Upper lobe of left lung (tissue), 6 donors: Measurements from ENCODE around the gene FUT8. TPM values are rescaled to one million over a fixed set of nuclear protein-coding genes. Genes with fewer than 3 reads are reported as not detected.
A peak's percentile ranks its signal among the peaks of the same experiment; 100 is the strongest.
"Not testable (repeated sequence)": the region's sequence is repeated elsewhere in the genome, so short reads cannot be mapped to it uniquely, and the experiment has no call there.

Experiments used
- ATAC-seq, 2 donors: fragments of 200-7000 bp; cut with Tn5 transposase; one replicate each; pipeline ENCODE4 v1.9.1; 2022; ENCODE audit warnings: mild to moderate bottlenecking in 2 of 2, moderate library complexity in 2 of 2; ENCODE audit not compliant: low FRiP score in 2 of 2
- DNase-seq, 2 donors: peaks; one replicate each; pipeline ENCODE4 v3.0.0-alpha.2; 2019 to 2020
- H3K27ac ChIP-seq, 4 donors: fragments of 200-600 bp; sonication (generic); one replicate each; pipeline ENCODE4 v1.5.1; 2016 to 2019
- H3K27me3 ChIP-seq, 4 donors: fragments of 200-600 bp; sonication (generic); one replicate each; pipeline ENCODE4 v1.5.1; 2017 to 2019
- H3K36me3 ChIP-seq, 4 donors: fragments of 200-600 bp; sonication (generic); one replicate each; pipeline ENCODE4 v1.5.1; 2016 to 2019
- H3K4me1 ChIP-seq, 4 donors: fragments of 200-600 bp; sonication (generic); one replicate each; pipeline ENCODE4 v1.5.1; 2018 to 2019
- H3K4me3 ChIP-seq, 4 donors: fragments of 200-600 bp; sonication (generic); one replicate each; pipeline ENCODE4 v1.5.1; 2017 to 2019; ENCODE audit warnings: mild to moderate bottlenecking in 2 of 4, moderate library complexity in 1 of 4
- H3K9me3 ChIP-seq, 4 donors: fragments of 200-600 bp; sonication (generic); one replicate each; pipeline ENCODE4 v1.5.1; 2018 to 2019
- CTCF ChIP-seq, 6 experiments: fragments of 450-650 bp in 4 of 6; fragments of 200-600 bp in 2 of 6; sonication (generic) in 2 of 6; IDR thresholded peaks; one replicate each; pipeline ENCODE4 v1.5.1; 2016 to 2019; ENCODE audit warnings: antibody characterized with exemption in 6 of 6
- EP300 ChIP-seq, 4 donors: sonication (generic); formaldehyde crosslinking; IDR thresholded peaks; one replicate each; pipeline ENCODE4 v1.5.1; 2017; ENCODE audit warnings: antibody characterized with exemption in 4 of 4, control low read depth in 2 of 4
- POLR2A ChIP-seq, 4 donors: fragments of 450-650 bp; IDR thresholded peaks; one replicate each; pipeline ENCODE4 v1.5.1; 2016 to 2017; ENCODE audit warnings: antibody characterized with exemption in 4 of 4, mild to moderate bottlenecking in 2 of 4
- POLR2AphosphoS5 ChIP-seq, 2 donors: sonication (generic); formaldehyde crosslinking; IDR thresholded peaks; one replicate each; pipeline ENCODE4 v1.5.1; 2017; ENCODE audit warnings: antibody characterized with exemption in 2 of 2
- WGBS, 2 donors: methylation state at CpG; one replicate each; pipeline ENCODE4 v1.1.5; 2017 to 2018; 5-methylcytosine and 5-hydroxymethylcytosine counted together
- total RNA-seq, 6 donors: library from RNA; depleted of rRNA in 4 of 6; stranded (reverse); fragments of >200 nt in 4 of 6; gene quantifications; one replicate each; pipeline versions ENCODE4 v1.1.0 to v1.2.1, GENCODE V29; 2016 to 2021
- donor health status: DM: no; HTN: no; CAD: no; lungs with moderate emphysema.
- donor health status: DM: no; HTN: yes; CAD: no; lungs with severe emphysema.

The FUT8 gene
- total RNA-seq, 6 donors from 2014 or later, result 17.3 to 38.8 (median 29.1) TPM

DNA sequence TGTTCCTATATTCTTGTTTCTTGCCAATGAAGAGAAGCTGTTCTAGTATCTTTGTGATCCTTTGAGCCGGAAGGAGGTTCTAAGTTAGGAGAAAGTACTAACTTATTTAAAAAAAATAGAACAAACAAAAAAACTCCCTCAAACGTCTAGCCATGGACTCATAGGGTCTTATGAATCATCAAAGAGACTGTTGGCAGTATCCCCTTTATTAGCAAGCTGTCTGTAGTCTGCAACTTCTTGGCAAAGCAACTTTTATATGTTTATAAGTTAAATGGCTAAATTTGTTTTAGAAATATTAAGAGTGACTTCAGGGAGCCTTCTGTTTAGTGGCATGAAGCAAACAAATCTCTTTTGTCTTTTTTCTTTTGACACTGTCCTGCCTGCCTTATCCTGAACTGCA is 291.9 kb downstream of the FUT8 start:
- H3K4me1 ChIP-seq, result no peaks in the 10 kb centered on the region
- WGBS, 2 donors, result 66 to 67% methylated on average over 2 of the region's 2 CpGs
- H3K27ac ChIP-seq, result no peak overlapping the region
- DNase-seq (no peak), ATAC-seq (peak in 1 of 2 donors; percentile 50)
- TF ChIP-seq CTCF (IDR thresholded peaks at IDR 0.05) (no peak), POLR2A (IDR thresholded peaks at IDR 0.05) (no peak), EP300 (IDR thresholded peaks at IDR 0.05) (no peak), POLR2AphosphoS5 (IDR thresholded peaks at IDR 0.05) (no peak)
- H3K4me3 ChIP-seq, result no peak overlapping the region
- no peaks in the 10 kb centered on the region for H3K27me3 ChIP-seq
- no peaks in the 10 kb centered on the region for H3K36me3 ChIP-seq
- H3K9me3 ChIP-seq, result peaks cover 0 to 5% (median 0%) of the 10 kb centered on the region in 4 donors

GRCh38 chr14:65704850-65705249 is 292.3 kb downstream of the FUT8 start:
- no peaks in the 10 kb centered on the region for H3K36me3 ChIP-seq
- H3K27me3 ChIP-seq, result no peaks in the 10 kb centered on the region
- no peak for TF ChIP-seq POLR2A (IDR thresholded peaks at IDR 0.05)
- no peak for TF ChIP-seq EP300 (IDR thresholded peaks at IDR 0.05)
- no peak for TF ChIP-seq CTCF (IDR thresholded peaks at IDR 0.05)
- TF ChIP-seq POLR2AphosphoS5 (IDR thresholded peaks at IDR 0.05), result no peak
- no peak overlapping the region for H3K4me3 ChIP-seq
- H3K4me1 ChIP-seq, result no peaks in the 10 kb centered on the region
- peaks cover 0 to 5% (median 0%) of the 10 kb centered on the region in 4 donors for H3K9me3 ChIP-seq
- DNase-seq (no peak), ATAC-seq (no peak)
- H3K27ac ChIP-seq, result no peak overlapping the region

DNA sequence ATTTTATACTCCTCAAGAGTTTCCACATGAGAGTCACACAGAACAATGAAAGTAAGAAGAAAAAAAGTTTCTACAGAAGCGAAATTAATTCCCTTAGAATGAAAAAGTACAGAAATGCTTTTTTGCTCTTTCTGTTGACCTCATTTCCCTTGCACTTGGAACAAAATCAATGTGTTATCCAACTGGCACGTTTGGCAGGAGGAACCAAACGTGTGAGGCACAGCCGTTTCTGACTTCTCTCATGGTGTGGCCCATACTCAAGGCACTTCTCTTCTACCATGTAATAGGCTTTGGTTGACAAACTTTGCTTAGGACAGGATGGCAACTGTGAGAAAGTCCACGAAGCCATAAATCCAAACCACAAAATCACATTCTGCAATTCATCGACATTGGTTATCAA is 297.0 kb downstream of the FUT8 start:
- no peak for DNase-seq
- Histone ChIP-seq H3K4me3 (no peak overlapping the region), H3K36me3 (no peaks in the 10 kb centered on the region), H3K9me3 (peaks cover 0 to 13% (median 7%) of the 10 kb centered on the region in 4 donors), H3K4me1 (no peaks in the 10 kb centered on the region), H3K27ac (no peak overlapping the region), H3K27me3 (no peaks in the 10 kb centered on the region)
- ATAC-seq, result no peak
- 66 to 71% methylated on average over 6 of the region's 6 CpGs for WGBS, 2 donors
- TF ChIP-seq POLR2AphosphoS5 (IDR thresholded peaks at IDR 0.05) (no peak), POLR2A (IDR thresholded peaks at IDR 0.05) (no peak), EP300 (IDR thresholded peaks at IDR 0.05) (no peak), CTCF (IDR thresholded peaks at IDR 0.05) (no peak)

DNA sequence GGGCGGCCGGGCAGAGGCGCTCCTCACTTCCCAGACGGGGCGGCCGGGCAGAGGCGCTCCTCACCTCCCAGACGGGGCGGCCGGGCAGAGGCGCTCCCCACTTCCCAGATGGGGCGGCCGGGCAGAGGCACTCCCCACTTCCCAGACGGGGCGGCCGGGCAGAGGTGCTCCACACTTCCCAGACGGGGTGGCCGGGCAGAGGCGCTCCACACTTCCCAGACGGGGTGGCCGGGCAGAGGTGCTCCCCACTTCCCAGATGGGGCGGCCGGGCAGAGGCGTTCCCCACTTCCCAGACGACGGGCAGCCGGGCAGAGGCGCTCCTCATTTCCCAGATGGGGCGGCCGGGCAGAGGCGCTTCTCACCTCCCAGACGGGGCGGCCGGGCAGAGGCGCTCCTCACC is 304.3 kb downstream of the FUT8 start:
- not testable (repeated sequence) for H3K4me1 ChIP-seq, H3K27me3 ChIP-seq, ATAC-seq, H3K4me3 ChIP-seq, H3K27ac ChIP-seq, H3K36me3 ChIP-seq
- peaks cover 0 to 17% (median 15%) of the 10 kb centered on the region in 4 donors for H3K9me3 ChIP-seq
- WGBS, 2 donors, result 97% methylated on average over 11 to 15 of the region's 35 CpGs
- peak in 1 of 2 donors; percentile 41 for DNase-seq

DNA sequence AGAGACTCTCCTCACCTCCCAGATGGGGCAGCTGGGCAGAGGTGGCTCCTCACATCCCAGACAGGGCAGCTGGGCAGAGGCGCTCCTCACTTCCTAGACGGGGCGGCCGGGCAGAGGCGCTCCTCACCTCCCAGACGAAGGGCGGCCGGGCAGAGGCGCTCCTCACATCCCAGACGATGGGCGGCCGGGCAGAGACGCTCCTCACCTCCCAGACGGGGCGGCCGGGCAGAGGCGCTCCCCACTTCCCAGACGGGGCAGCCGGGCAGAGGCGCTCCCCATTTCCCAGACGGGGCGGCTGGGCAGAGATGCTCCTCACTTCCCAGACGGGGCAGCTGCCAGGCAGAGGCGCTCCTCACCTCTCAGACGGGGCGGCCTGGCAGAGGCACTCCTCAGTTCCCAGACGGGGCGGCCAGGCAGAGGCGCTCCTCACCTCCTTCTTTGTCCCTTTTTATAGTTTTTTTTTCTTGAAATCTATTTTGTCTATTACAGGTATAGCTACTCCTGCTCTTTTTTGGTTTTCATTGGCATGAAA is 304.9 kb downstream of the FUT8 start:
- H3K4me3 ChIP-seq, H3K27ac ChIP-seq: not testable (repeated sequence)
- 90 to 100% methylated on average over 7 to 18 of the region's 29 CpGs for WGBS, 2 donors

DNA sequence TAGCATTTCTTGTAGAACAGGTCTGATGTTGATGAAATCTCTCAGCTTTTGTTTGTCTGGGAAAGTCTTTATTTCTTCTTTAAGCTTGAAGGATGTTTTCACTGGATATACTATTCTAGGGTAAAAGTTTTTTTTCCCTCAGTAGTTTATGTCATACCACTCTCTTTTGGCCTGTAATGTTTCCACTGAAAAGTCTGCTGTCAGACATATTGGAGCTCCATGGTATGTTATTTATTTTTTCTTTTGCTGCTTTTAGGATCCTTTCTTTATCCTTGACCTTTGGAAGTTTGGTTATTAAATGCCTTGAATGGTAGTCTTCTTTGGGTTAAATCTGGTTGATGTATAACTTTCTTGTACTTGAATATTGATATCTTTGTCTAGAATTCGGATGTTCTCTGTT is 306.1 kb downstream of the FUT8 start:
- Histone ChIP-seq H3K27me3 (no peaks in the 10 kb centered on the region), H3K9me3 (peaks cover 0 to 17% (median 15%) of the 10 kb centered on the region in 4 donors), H3K27ac (no peak overlapping the region), H3K4me1 (no peaks in the 10 kb centered on the region), H3K4me3 (no peak overlapping the region), H3K36me3 (no peaks in the 10 kb centered on the region)
- TF ChIP-seq POLR2AphosphoS5 (IDR thresholded peaks at IDR 0.05) (no peak), EP300 (IDR thresholded peaks at IDR 0.05) (no peak), CTCF (IDR thresholded peaks at IDR 0.05) (no peak), POLR2A (IDR thresholded peaks at IDR 0.05) (no peak)
- ATAC-seq (no peak), DNase-seq (no peak)
- WGBS, 2 donors, result 97 to 100% methylated on average over 1 of the region's 1 CpG

More for the DNA sequence above, 304.9 kb downstream of the FUT8 start:
- H3K9me3 ChIP-seq, result peaks cover 0 to 17% (median 15%) of the 10 kb centered on the region in 4 donors
- not testable (repeated sequence) for ATAC-seq, H3K36me3 ChIP-seq, H3K27me3 ChIP-seq, H3K4me1 ChIP-seq
- DNase-seq, result peak in 1 of 2 donors; percentile 62
